GM21737 (cell line): ENCODE results near the gene OSBPL5.

Source experiments
- ATAC-seq: cut with Tn5 transposase; IDR thresholded peaks from one replicate; pipeline ENCODE4 v1.9.1; 2021; ENCODE audit warnings: mild to moderate bottlenecking, moderate library complexity; ENCODE audit not compliant: unreplicated experiment

OSBPL5 gene

GRCh38 chr11:3150726-3151125 is 14.4 kb downstream of the OSBPL5 start:
- ATAC-seq, result no peak

- ATAC-seq, result no peak
Measured at GRCh38 chr11:3149852-3150188, 15.3 kb downstream of the OSBPL5 start.

- ATAC-seq, result no peak
Measured at GRCh38 chr11:3148990-3149851, 15.9 kb downstream of the OSBPL5 start.

GRCh38 chr11:3148255-3148989 is 16.7 kb downstream of the OSBPL5 start:
- no peak for ATAC-seq

- no peak for ATAC-seq
Measured at GRCh38 chr11:3147626-3148025, 17.5 kb downstream of the OSBPL5 start.

- ATAC-seq, result no peak
Measured at GRCh38 chr11:3147257-3147619, 17.9 kb downstream of the OSBPL5 start.

- no peak for ATAC-seq
Measured at GRCh38 chr11:3146612-3147256, 18.4 kb downstream of the OSBPL5 start.

- ATAC-seq, result no peak
Measured at GRCh38 chr11:3145206-3145520, 19.9 kb downstream of the OSBPL5 start.

- ATAC-seq, result no peak
Measured at GRCh38 chr11:3144296-3145205, 20.6 kb downstream of the OSBPL5 start.

GRCh38 chr11:3143136-3143880 is 21.8 kb downstream of the OSBPL5 start:
- ATAC-seq, result no peak

- no peak for ATAC-seq
Measured at GRCh38 chr11:3140291-3140603, 24.9 kb downstream of the OSBPL5 start.

- no peak for ATAC-seq
Measured at GRCh38 chr11:3139481-3140290, 25.4 kb downstream of the OSBPL5 start.

- no peak for ATAC-seq
Measured at GRCh38 chr11:3139086-3139440, 26.0 kb downstream of the OSBPL5 start.

GRCh38 chr11:3138178-3139085 is 26.7 kb downstream of the OSBPL5 start:
- ATAC-seq, result no peak

- no peak for ATAC-seq
Measured at GRCh38 chr11:3137486-3138177, 27.5 kb downstream of the OSBPL5 start.

GRCh38 chr11:3136546-3137455 is 28.3 kb downstream of the OSBPL5 start:
- ATAC-seq, result no peak
